NT2/D1 (cell line): ENCODE data around the gene CA11.
"Not testable (repeated sequence)": the region's sequence is repeated elsewhere in the genome, so short reads cannot be mapped to it uniquely, and the experiment has no call there.

ENCODE experiments used
- DNase-seq: peaks from one replicate; pipeline ENCODE4 v3.0.0-alpha.2; 2011; ENCODE audit warnings: low read depth, low spot score
- H3K27me3 ChIP-seq: 2 replicates; pipeline ENCODE4 v1.6.0; 2011; ENCODE audit warnings: mild to moderate bottlenecking; ENCODE audit not compliant: insufficient read length, insufficient read depth
- H3K36me3 ChIP-seq: 2 replicates; pipeline ENCODE4 v1.6.1; 2011; ENCODE audit warnings: mild to moderate bottlenecking, low read length, mixed read lengths; ENCODE audit not compliant: insufficient read depth, insufficient read length
- H3K4me1 ChIP-seq: 2 replicates; pipeline ENCODE4 v1.5.1; 2011; ENCODE audit not compliant: insufficient read depth, insufficient read length
- H3K4me3 ChIP-seq: 2 replicates; pipeline ENCODE4 v1.5.1; 2011; ENCODE audit warnings: low read depth; ENCODE audit not compliant: insufficient read length
- H3K9ac ChIP-seq: 2 replicates; pipeline ENCODE4 v1.6.0; 2011; ENCODE audit warnings: low read depth; ENCODE audit not compliant: insufficient read length
- H3K9me3 ChIP-seq: 2 replicates; pipeline ENCODE4 v1.5.1; 2011; ENCODE audit warnings: mild to moderate bottlenecking, low read length; ENCODE audit not compliant: insufficient read depth
- SUZ12 ChIP-seq: IDR thresholded peaks from 2 replicates; pipeline ENCODE4 v1.6.1; 2011; ENCODE audit not compliant: insufficient read length, insufficient read depth; ENCODE audit errors: extremely low read depth
- YY1 ChIP-seq: IDR thresholded peaks from 2 replicates; pipeline ENCODE4 v1.6.1; 2011; ENCODE audit not compliant: insufficient read length, insufficient read depth
- ZNF274 ChIP-seq: IDR thresholded peaks from 2 replicates; pipeline ENCODE4 v1.6.1; 2011; ENCODE audit warnings: mild to moderate bottlenecking, low read depth, low read length

Gene CA11

GRCh38 chr19:48635263-48635965 lies 10.6 kb downstream of the CA11 start:
- Histone ChIP-seq H3K9me3 (no peaks in the 10 kb centered on the region), H3K27me3 (peaks cover 26% of the 10 kb centered on the region), H3K4me3 (peak overlapping the region; percentile 59), H3K36me3 (no peaks in the 10 kb centered on the region), H3K4me1 (peaks cover 16% of the 10 kb centered on the region), H3K9ac (peak overlapping the region; percentile 74)
- no peak for DNase-seq
- TF ChIP-seq YY1 (no peak), ZNF274 (no peak), SUZ12 (no peak)

- Histone ChIP-seq H3K27me3 (peaks cover 21% of the 10 kb centered on the region), H3K9me3 (no peaks in the 10 kb centered on the region), H3K36me3 (no peaks in the 10 kb centered on the region), H3K9ac (peak overlapping the region; percentile 66), H3K4me1 (peaks cover 16% of the 10 kb centered on the region), H3K4me3 (peak overlapping the region; percentile 25)
- peak; percentile 89 for DNase-seq
- no peak for TF ChIP-seq SUZ12
- TF ChIP-seq ZNF274 = no peak
- no peak for TF ChIP-seq YY1
Measured at GRCh38 chr19:48634424-48635262, 11.3 kb downstream of the CA11 start.

GRCh38 chr19:48634036-48634342 lies 12.0 kb downstream of the CA11 start:
- Histone ChIP-seq H3K36me3 (no peaks in the 10 kb centered on the region), H3K9me3 (no peaks in the 10 kb centered on the region), H3K27me3 (peaks cover 15% of the 10 kb centered on the region), H3K9ac (peak overlapping the region; percentile 66), H3K4me1 (peaks cover 12% of the 10 kb centered on the region), H3K4me3 (peak overlapping the region; percentile 25)
- no peak for DNase-seq
- no peak for TF ChIP-seq ZNF274
- TF ChIP-seq YY1 = no peak
- TF ChIP-seq SUZ12 = no peak

GRCh38 chr19:48633148-48634035 lies 12.6 kb downstream of the CA11 start:
- Histone ChIP-seq H3K9me3 (no peaks in the 10 kb centered on the region), H3K4me3 (no peak overlapping the region), H3K36me3 (no peaks in the 10 kb centered on the region), H3K9ac (peak overlapping the region; percentile 66), H3K4me1 (peaks cover 12% of the 10 kb centered on the region), H3K27me3 (peaks cover 15% of the 10 kb centered on the region)
- TF ChIP-seq SUZ12 (no peak), ZNF274 (no peak), YY1 (no peak)
- DNase-seq = no peak

- Histone ChIP-seq H3K9ac (no peak overlapping the region), H3K27me3 (peaks cover 15% of the 10 kb centered on the region), H3K4me3 (no peak overlapping the region), H3K9me3 (no peaks in the 10 kb centered on the region), H3K36me3 (peaks cover 4% of the 10 kb centered on the region), H3K4me1 (peaks cover 12% of the 10 kb centered on the region)
- no peak for DNase-seq
- no peak for TF ChIP-seq YY1
- TF ChIP-seq SUZ12 = no peak
- no peak for TF ChIP-seq ZNF274
Measured at GRCh38 chr19:48632692-48633147, 13.3 kb downstream of the CA11 start.

- not testable (repeated sequence) for H3K9me3 ChIP-seq, H3K9ac ChIP-seq, DNase-seq, H3K36me3 ChIP-seq, H3K4me3 ChIP-seq
- Histone ChIP-seq H3K4me1 (peaks cover 12% of the 10 kb centered on the region), H3K27me3 (peaks cover 15% of the 10 kb centered on the region)
Measured at GRCh38 chr19:48632286-48632685, 13.7 kb downstream of the CA11 start.

GRCh38 chr19:48631225-48631624 lies 14.8 kb downstream of the CA11 start:
- H3K27me3 ChIP-seq = peaks cover 8% of the 10 kb centered on the region
- no peak for DNase-seq
- peaks cover 12% of the 10 kb centered on the region for H3K36me3 ChIP-seq
- no peak overlapping the region for H3K4me3 ChIP-seq
- peaks cover 12% of the 10 kb centered on the region for H3K4me1 ChIP-seq
- H3K9me3 ChIP-seq = no peaks in the 10 kb centered on the region
- H3K9ac ChIP-seq = peak overlapping the region; percentile 81
- TF ChIP-seq ZNF274 (no peak), SUZ12 (no peak), YY1 (no peak)
